GM11168 (cell line): ENCODE results near the gene SLC46A3.
"Not testable (repeated sequence)": the region's sequence is repeated elsewhere in the genome, so short reads cannot be mapped to it uniquely, and the experiment has no call there.

ENCODE experiments used
- in situ Hi-C: fragments of 300-500 bp; cut with MboI; formaldehyde crosslinking; loops from one replicate; pipeline ENCODE4 v1.12.0; 2022; ENCODE audit warnings: low sequenced_read_pairs; ENCODE audit not compliant: unreplicated experiment

SLC46A3 gene

DNA sequence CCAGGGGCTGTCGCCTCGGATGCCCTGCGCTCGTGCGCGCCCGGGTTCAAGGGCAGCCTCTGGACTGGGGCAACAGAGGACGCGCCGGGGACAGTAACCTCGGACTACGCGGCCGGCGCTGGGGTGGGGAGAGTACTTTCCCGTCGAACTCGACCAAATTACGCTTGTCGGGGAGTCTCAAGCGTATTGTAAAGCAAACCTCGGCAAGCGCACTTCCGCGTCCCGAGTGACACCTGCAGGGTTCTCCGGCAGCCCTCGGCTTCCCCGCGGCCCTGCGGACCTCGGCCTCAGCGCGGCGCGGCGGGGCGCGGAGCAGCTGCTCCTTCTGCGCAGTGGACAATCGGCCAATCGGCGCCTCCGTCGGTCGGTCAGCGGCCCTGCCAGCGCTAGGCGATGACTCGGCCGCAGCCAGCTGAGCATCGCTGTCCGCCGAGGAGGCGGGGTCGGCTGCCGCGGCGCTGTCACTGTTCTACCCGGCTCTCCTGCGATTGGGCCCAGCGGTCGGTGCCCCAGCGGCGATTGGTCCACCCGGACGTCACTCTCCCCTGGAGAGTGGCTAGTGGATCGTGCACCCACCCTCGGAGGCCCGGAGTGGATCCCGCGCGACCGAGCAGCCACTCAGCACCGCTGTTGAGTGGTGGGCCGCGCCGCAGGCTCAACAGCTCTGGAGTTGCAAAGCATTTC is at the start of gene SLC46A3:
Gene SLC46A3, minus strand, starts transcription at position 428 of the 684 bp plus-strand sequence. CDS start 972 bp downstream, outside the sequence.
- in situ Hi-C loops: no loop called here

- in situ Hi-C loops: no loop called here
Measured at GRCh38 chr13:28763887-28764286, 45.1 kb upstream of the SLC46A3 start.

GRCh38 chr13:28761586-28761985 is 42.8 kb upstream of the SLC46A3 start:
- in situ Hi-C loops: no loop called here

GRCh38 chr13:28755546-28755870 is 36.7 kb upstream of the SLC46A3 start:
- in situ Hi-C loops: no loop called here

GRCh38 chr13:28754698-28755545 is 36.2 kb upstream of the SLC46A3 start:
- in situ Hi-C loops: no loop called here

DNA sequence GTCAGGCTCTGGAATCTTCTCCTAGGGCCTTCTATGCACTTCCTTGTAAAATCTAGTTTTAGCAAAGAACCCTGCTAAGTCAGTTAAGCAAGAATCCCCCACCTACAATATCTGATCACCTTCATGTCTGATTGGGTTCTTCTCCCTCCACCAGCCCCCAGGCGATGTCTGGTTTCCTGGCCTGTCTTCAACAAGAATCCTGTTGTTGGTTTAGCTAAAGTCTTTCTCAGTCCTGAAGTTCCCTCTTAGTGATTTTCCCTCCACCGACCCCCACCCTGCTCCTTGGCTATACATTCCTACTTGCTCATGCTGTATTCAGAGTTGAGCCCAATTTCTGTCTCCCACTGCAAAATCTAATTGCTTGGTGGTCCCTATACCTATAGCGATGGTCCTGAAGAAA is 35.2 kb upstream of the SLC46A3 start:
- in situ Hi-C loops: no loop called here

DNA sequence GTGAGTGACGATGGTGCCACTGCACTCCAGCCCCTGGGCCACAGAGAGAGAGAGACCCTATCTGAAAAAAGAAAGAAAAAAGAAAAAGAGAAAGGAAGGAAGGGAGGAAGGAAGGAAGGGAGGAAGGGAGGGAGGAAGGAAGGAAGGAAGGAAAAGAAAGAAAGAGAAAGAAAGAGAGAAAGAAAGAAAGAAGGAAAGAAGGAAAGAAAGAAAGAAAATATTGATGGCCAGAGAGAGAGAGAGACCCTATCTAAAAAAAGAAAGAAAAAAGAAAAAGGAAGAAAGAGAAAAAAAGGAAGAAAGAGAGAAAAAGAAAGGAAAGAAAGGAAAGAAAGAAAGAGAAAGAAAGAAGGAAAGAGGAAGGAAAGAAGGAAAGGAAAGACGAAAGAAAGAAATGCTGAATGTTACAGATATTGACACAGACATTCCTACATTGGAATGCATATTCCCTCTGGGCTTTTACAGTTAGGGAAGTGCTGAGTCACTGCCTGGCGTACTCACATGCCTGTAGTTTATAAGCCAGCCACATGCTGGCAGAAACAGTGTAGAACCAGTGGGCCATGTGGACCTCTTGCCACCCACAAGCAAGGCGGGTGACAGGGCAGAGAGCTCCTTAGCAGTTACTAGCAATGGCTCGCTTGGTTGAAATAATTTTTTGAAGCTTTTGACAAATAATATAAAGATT is 34.6 kb upstream of the SLC46A3 start:
- in situ Hi-C loops: no loop called here

GRCh38 chr13:28751175-28751960 is 32.6 kb upstream of the SLC46A3 start:
- in situ Hi-C loops: no loop called here

DNA sequence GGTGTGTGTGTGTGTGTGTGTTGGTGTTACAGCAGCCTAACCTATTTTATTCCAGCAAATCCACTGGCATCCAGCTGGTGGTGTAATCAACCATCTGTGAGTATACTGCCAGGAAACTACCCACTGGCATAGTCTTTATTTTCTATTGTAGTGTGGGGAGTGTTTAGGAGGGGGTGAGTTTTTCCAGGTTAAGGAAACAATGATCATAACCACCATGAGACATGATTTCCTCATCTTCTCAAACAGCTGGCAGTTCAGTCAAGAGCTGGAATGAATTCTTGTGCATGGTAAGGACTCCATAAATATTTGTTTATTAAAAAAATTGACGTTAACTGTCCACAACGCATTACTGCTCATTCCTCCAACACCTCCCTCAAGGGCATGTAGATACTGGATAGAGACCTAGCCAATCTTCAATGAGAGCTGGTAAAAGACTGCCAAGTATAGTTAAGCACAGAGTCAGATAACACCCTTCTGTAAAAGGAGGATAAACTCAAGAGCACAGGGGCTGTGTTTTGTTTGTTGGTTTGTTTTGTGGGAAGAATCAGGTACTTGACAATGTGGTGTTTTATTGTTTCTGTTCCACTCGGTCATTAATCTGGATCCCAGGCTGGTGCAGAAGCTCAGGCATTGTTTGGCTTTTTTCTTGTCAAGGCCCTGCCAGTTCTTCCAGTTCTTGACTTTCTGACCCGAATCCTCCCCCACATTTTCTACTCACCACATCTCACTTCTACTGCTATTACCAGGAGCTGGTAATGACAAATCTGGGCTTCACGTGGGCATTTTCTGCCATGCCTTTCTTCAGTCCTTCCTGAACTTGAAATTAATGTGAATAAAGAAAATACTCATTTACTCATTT is 31.6 kb upstream of the SLC46A3 start:
- in situ Hi-C loops: no loop called here

- in situ Hi-C loops: no loop called here
Measured at GRCh38 chr13:28747851-28748250, 29.1 kb upstream of the SLC46A3 start.

- in situ Hi-C loops: no loop called here
Measured at GRCh38 chr13:28746287-28746612, 27.5 kb upstream of the SLC46A3 start.

- in situ Hi-C loops: no loop called here
Measured at GRCh38 chr13:28744656-28745055, 25.9 kb upstream of the SLC46A3 start.

- in situ Hi-C loops: no loop called here
Measured at GRCh38 chr13:28744091-28744536, 25.3 kb upstream of the SLC46A3 start.

DNA sequence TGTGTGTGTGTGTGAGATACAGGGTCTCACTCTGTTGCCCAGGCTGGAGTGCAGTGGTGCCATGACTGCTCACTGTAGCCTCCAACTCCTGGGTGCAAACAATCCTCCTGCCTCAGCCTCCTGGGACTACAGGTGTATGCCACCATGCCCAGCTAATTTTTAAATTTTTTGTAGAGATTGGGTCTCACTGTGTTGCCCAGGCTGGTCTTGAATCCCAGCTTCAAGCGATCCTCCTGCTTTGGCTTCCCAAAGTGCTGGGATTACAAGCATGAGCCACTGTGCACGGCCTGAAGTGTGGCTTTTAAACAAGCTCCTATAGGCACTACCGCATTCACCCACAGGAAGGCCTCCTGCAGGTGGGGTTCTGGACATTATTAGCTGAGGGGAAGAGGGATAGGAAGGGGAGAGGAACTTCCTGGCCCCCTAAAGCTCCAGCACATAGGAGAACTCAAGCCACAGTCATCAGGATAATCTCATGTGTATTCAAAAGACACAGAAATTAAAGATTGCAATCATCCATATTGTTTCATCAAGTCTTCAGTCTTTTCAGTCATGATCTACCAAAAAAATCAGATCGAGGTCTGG is 24.8 kb upstream of the SLC46A3 start:
- in situ Hi-C loops: no loop called here

DNA sequence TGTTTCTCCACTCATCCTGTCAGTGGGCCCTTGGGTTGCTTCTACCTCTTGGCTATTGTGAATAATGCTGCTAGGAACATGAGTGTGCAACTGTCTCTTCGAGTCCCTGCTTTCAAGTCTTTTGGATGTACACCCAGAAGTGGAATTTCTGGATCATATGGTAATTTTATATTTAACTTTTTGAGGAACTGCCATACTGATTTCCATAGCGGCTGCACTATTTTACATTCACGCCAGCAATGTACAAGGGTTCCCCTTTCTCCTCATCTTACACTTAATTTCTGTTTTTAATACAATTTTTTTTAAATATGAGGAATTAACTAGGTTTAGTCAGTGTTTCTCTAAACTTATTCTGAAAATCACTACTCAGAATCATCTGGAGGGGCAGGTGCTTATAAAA is 24.2 kb upstream of the SLC46A3 start:
- in situ Hi-C loops: no loop called here

GRCh38 chr13:28742445-28742844 is 23.7 kb upstream of the SLC46A3 start:
- in situ Hi-C loops: not testable (repeated sequence)

DNA sequence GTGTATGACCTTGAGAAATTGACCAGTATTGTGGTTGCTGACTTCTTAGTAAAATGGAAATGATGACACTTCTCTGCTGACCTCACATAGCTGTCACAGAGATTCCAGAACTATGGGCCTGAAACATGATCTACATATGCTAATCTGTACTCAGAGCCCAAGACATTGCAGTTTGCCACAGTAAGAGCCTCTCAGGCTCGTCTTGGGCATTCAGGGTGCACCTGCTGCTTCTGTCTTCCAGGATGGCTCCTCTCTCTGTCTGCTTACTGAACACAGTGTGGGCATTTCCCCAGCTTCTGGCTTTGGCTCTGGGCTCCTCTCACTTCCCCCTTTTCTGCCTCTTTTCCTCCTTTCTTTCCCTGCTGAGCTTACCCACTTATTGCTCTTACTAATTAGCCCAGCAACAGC is 22.3 kb upstream of the SLC46A3 start:
- in situ Hi-C loops: no loop called here

- in situ Hi-C loops: no loop called here
Measured at GRCh38 chr13:28739376-28739775, 20.6 kb upstream of the SLC46A3 start.

DNA sequence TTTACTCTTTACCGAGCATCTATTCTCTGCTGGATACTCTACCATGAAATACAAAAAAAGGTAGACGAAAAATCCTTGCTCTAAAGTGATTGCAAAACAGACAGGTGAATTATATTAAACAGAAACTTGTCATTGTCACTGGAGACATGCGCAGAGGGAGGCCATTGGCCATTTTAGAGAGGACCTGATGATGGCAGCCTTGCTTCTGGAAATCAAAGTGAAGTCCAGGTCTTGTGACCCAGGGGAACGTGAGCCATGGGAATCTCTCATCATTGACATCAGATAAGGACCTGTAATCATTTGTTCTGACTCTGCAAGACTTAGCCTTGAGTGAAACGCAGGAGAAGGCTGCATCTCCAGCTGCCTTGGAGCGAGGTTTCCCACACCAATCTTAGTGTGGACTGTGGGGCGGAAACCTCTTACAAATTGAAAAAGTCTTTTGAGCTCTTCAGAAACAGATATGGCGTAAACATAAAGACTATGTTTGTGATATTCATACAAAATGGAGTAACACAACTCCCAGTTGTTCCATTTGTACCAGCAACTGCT is 16.8 kb upstream of the SLC46A3 start:
- in situ Hi-C loops: no loop called here
